DMS153 treated with DMSO at 0.1 percent for 48 hours (cell line): Measurements from ENCODE around the gene MON1A.
A peak's percentile ranks its signal among the peaks of the same experiment; 100 is the strongest.
"Not testable (repeated sequence)": the region's sequence is repeated elsewhere in the genome, so short reads cannot be mapped to it uniquely, and the experiment has no call there.

Source experiments
- DNase-seq: peaks from one replicate; lab custom pipeline; 2025; ENCODE audit not compliant: unreplicated experiment; lab: John Stamatoyannopoulos, UW

Gene MON1A

GRCh38 chr3:49924683-49925082, 4.9 kb downstream of the MON1A start:
- DNase-seq = no peak

DNA sequence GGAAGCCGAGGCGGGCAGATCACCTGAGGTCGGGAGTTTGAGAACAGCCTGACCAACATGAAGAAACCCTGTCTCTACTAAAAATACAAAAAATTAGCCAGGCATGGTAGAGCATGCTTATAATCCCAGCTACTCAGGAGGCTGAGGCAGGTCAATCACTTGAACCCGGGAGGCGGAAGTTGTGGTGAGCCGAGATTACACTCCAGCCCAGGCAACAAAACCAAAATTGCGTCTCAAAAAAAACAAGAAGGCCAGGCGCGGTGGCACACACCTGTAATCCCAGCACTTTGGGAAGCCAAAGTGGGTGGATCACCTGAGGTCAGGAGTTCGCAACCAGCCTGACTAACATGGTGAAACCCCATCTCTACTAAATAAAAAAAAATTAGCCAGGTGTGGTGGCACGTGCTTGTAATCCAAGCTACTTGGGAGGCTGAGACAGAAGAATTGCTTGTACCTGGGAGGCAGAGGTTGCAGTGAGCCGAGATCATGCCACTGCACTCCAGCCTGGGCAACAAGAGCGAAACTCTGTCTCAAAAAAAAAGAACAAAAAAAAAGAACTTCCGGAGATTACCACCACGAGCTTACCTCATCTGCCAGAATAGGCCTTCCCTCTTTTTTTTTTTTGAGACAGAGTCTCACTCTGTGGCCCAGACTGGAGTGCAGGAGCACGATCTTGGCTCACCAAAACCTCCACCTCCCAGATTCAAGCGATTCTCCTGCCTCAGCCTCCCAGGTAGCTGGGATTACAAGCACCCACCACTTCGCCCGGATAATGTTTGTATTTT, 11.6 kb downstream of the MON1A start:
- not testable (repeated sequence) for DNase-seq

DNA sequence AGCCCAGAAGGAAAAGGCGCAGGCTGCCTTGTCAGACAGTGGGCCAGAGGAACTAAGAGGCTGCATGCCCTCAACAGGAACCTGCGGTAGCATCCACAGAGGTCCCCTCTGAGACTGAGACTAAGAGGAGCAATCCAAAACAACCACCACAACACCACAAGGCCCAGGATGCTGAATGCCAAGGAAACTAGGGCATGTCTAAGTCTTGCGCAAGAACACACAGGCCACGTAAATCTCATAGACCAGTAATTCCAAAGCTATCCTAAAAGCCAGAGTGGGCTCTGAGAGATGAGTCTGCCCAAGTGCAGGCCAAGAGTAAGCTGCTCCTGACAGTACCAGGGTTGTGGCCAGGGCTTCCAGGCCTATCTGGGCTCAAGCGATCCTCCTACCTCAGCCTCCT, 12.9 kb downstream of the MON1A start:
- DNase-seq = no peak

GRCh38 chr3:49914906-49915305, 14.7 kb downstream of the MON1A start:
- no peak for DNase-seq

- no peak for DNase-seq
These were observed 16.7 kb downstream of the MON1A start for GRCh38 chr3:49912881-49913281.

GRCh38 chr3:49911611-49912010, 18.0 kb downstream of the MON1A start:
- no peak for DNase-seq

- DNase-seq = no peak
These were observed 18.5 kb downstream of the MON1A start for GRCh38 chr3:49911124-49911420.

- no peak for DNase-seq
These were observed 19.0 kb downstream of the MON1A start for GRCh38 chr3:49910409-49911123.

GRCh38 chr3:49908373-49909199, 21.0 kb downstream of the MON1A start:
- no peak for DNase-seq

DNA sequence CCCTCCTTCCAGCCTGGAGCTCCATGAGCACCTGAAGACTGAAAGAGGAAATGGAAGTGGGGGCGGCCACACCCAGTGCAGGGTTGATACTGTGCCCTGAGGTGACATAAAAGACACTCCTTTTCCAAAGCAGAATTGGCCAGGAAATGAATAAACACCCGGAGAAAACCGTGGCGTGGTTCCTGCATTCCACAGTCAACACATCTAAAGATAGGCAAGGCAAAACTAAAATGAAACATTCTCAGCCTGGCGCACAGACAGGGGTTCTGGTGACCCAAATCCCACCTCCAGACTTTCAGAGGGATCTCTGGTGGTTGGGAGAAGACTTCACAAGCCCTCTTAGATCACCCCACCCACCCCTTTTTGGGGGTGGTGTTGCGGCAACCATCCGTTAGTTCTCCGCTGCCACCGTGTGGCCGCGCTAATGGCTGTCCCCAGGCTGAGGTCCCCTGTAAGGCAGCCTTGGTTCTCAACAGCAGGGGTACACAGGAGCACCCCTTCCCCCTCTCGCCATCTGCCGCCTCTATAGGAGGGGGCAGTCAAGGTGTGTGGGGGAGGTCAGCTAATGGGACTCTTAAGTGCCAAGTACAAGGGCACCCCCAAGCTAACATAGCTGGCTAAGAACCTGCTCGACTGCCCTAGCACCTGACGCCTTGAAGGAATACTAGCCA, 23.4 kb downstream of the MON1A start:
- DNase-seq = no peak

- DNase-seq = not testable (repeated sequence)
These were observed 25.2 kb downstream of the MON1A start for GRCh38 chr3:49904448-49904847.

- DNase-seq = peak; percentile 37
These were observed 25.9 kb downstream of the MON1A start, which contains the start of gene MST1R for GRCh38 chr3:49903451-49904424. MST1R (minus strand) TSS chr3:49903873; CDS start chr3:49903609, 264 bp downstream.

DNA sequence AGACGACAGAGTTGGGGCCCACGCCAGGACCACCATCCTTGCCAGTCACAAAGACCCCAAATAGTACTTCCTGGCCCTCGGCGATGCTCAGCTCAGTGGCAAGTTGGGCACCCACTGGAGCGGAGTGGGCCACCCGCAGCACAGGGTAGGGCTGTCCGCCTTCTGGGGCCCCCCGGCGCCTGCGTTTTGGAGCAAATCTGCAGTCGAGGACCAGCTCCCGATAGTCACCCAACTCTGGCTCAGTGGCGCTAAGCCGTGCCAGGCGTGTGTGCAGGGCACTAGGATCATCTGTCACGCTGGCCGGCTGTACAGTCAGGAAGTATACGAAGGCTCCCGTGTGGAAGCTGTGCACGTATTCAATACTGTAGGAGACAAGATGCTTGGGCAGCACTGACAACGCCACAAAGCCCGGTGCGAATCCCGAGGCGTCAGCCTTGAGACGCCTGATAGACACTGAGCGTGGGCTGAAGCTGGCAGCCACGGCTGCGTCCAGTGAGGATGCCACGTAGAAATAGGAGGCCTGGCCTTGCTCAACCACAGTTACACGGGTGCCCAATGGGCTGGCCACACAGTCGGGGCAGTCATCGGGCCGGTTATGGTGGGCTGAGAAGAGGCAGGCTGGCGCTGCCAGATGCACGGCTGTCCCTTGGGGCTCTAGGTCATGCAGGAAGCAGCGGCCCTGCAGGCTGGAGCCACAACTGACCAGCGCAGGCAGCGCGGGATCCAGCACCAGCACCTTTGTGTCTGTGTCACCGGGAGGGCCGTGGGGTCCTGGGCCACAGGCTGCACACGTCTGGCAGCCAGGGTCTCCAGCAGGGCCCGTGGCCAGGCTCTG, 26.9 kb downstream of the MON1A start:
- no peak for DNase-seq

DNA sequence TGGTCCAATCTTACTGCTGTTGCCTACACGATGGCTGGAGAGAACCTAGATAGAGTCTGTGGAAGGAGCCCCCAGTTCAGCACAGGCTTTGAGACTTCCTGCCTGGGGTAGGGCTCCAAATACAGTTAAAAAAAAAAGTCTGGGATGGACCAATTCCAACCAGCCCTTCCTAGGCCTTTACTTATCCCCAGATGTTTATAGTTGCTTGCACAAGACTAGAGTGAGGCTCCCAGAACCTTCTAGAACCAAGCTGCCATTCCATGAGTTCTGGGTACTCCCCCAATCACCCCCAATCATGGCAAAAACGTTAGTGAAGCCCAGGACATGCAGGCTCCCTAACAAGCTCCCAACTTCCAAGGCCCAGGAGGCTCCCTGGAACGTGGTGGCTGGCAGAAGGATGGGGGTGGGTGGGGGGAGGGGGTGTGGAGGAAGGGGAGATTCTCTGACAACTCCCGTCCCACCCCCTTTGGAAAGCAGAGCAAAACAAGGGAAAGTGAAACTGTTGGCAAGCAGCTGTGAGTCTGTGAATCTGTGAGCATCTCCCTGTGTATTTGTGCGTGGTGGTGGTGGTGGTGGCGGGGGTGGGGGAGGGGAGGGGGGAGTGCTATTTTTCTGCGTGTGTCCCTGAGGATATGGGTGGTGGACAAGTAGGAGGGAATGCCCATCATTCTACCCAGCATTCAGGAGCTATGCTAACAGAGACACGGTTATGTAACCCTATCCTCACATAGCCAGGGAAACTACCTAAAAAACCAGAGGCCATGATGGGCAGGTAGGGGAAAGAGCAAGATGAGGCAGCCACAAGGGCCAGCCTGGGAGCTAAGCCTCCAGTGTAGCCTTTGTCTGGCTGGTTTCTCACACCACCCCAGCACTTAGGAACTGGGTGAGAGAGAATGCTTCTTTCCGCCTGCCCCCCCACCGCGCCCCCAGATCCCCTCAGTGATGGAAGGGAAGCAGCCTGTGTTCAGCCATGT, 28.0 kb downstream of the MON1A start:
- DNase-seq = no peak

DNA sequence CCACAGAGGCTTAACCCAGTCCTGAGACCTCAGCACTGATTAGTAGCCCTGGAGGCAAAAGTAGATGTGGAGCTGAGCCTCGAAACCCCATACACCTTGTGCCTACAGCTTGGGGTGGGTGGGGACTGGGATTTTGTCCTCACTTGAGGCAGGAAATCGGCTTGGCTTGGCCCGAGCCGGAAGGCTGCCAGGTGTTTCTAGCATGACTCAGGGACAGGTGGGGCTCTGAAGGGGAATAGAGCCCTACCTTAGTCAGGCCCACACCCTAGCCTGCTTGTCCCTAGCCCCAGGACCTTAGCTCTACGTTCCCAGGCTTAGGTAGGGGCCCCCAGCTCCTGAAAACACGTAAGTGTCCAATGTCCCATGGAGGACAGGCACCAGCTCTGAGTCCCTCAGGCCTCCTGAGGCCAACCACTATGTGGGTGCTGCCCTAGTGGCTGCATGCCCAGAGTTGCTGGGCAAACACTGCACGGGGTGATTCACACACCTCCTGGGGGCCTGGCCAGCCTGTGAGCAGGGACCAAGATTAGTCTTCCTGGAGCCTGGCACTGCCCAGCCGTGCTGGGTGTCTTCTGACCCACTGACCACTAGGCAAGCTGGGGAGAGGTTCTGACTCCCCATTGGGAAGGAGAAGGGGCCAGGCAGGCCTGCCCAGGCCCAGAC, 29.0 kb downstream of the MON1A start:
- no peak for DNase-seq

GRCh38 chr3:49899815-49900214, 29.8 kb downstream of the MON1A start:
- no peak for DNase-seq

DNA sequence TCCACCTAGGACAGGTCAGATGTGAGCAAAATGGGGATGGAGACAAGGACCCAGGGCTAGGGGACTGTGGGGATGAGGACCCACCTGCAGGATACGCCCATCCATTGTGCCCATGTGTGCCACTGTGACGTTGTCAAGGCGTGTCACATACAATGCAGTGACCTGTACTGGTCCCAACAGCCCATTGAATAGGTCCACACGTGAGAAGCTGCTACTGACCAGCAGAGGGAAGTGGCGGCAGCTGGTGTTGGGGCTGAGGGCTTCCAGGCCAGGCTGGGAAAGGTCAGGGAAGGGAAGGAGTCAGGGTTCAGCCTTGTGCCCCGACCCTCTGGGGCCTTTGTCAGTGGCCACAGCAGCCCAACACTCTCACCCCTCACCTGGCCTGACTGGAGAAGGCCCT, 30.6 kb downstream of the MON1A start:
- DNase-seq = no peak
